Body of pancreas (tissue), 2 donors: Measurements from ENCODE around the gene CLDN15. TPM values are rescaled to one million over a fixed set of nuclear protein-coding genes. Genes with fewer than 3 reads are reported as not detected.

ENCODE experiments used
- small RNA-seq: library from RNA; depleted of rRNA; stranded (forward); fragments of <200 nt; gene quantifications from one replicate; pipeline ENCODE3, GENCODE V24; 2016
- total RNA-seq, 2 donors: library from RNA; depleted of rRNA; stranded (reverse); fragments of >200 nt; gene quantifications; one replicate each; pipeline ENCODE4 v1.1.0, GENCODE V29; 2016

CLDN15 gene
- total RNA-seq, 2 donors from 2014 or later: 7.3 to 22.1 TPM

Small RNA genes within 50 kb of the gene (small RNA-seq; reads per million reads assigned to genes)
- gene RNU6-1104P: not detected

Other genes with a start within 250 kb of the CLDN15 start
- gene MUC17, start 217.7 kb downstream of the CLDN15 start, total RNA-seq: under 1 TPM in 1 of 2 donors, not detected in 1; 0.78 TPM
- 10 to 100 TPM; 13.5 to 19.4 TPM for gene TRIM56, start 152.3 kb downstream of the CLDN15 start, total RNA-seq
- 10 to 100 TPM; 20.2 to 36.3 TPM for gene SERPINE1, start 110.7 kb downstream of the CLDN15 start, total RNA-seq
- gene AP1S1, start 83.3 kb downstream of the CLDN15 start, total RNA-seq: 10 to 100 TPM; 12.2 to 23.6 TPM
- gene VGF, start 72.2 kb downstream of the CLDN15 start, total RNA-seq: 1 to 10 TPM; 3.0 to 4.9 TPM
- under 1 TPM in 1 of 2 donors, not detected in 1; 0.26 TPM for gene NAT16, start 57.5 kb downstream of the CLDN15 start, total RNA-seq
- gene MOGAT3, start 36.8 kb downstream of the CLDN15 start, total RNA-seq: not detected
- 10 to 100 TPM; 23.9 to 56.0 TPM for gene PLOD3, start 20.2 kb downstream of the CLDN15 start, total RNA-seq
- gene ZNHIT1, start 19.6 kb downstream of the CLDN15 start, total RNA-seq: 10 to 100 TPM; 51.4 to 74.8 TPM
- 100 to 1,000 TPM in 1 of 2 donors, 10 to 100 TPM in 1; 88.2 to 148 TPM for gene FIS1, start 7.3 kb upstream of the CLDN15 start, total RNA-seq
- 10 to 100 TPM; 18.7 to 31.0 TPM for gene IFT22, start 84.0 kb upstream of the CLDN15 start, total RNA-seq
- 1 to 10 TPM in 1 of 2 donors, under 1 TPM in 1; 0.78 to 2.0 TPM for gene COL26A1, start 125.1 kb upstream of the CLDN15 start, total RNA-seq